ENCODE results near the gene RNF225. TPM values are rescaled to one million over a fixed set of nuclear protein-coding genes. Genes with fewer than 3 reads are reported as not detected.

Gene RNF225
- total and polyA plus RNA-seq, 2 of the 13 experiments (the other 11 are each of a cell fraction or from before 2014, with no cell fraction given) = not detected

DNA sequence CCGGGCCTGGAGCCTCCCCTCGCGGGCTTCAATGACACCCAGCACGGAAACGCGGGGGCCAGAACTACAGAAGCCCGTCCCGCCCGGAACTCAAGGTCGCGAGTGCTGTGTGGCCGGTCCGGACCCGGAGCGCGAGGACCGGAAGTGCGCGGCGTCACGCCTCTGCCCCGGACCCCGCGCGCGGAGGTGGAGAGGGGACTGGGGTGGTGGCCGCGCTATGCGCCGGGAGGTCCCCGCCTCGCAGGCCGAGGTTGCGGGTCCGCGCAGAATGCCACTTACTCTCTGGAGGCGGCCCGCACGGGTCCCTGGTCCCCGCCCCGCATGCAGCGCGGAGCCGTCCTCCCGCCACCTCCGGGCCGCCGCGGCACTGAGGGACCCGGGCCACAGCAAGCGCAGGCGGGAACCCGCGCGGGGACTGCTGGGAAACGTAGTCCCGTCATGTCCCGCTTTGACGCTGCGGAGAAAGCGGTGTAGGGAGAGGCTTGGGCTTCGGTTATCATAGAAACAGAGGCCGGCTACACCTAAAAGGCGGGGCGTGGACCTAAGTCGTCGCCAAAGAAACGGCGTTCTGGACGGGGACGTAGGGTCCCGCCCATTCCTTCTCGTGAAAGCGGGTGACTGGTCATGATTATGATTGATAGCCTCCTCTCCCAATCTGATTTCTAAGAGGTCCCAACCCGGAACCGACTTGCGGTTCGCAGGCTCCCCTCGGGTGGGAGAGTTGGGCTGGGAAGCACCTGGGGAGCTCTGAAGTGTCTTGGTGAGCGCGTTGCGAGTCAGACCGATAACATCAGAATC is 14.6 kb upstream of the RNF225 start, which contains the start of gene ZNF837 (continued):
- no peak for TF ChIP-seq ZBTB34 (CRISPR knock-in tag; IDR thresholded peaks at IDR 0.05)
- TF ChIP-seq ZNF234 (CRISPR knock-in tag; conservative IDR thresholded peaks at IDR 0.05) = no peak
- peak; percentile 89 for TF ChIP-seq ETV5 (CRISPR knock-in tag; IDR thresholded peaks at IDR 0.05; ENCODE audit: borderline replicate concordance)
- TF ChIP-seq, protein P1, sequence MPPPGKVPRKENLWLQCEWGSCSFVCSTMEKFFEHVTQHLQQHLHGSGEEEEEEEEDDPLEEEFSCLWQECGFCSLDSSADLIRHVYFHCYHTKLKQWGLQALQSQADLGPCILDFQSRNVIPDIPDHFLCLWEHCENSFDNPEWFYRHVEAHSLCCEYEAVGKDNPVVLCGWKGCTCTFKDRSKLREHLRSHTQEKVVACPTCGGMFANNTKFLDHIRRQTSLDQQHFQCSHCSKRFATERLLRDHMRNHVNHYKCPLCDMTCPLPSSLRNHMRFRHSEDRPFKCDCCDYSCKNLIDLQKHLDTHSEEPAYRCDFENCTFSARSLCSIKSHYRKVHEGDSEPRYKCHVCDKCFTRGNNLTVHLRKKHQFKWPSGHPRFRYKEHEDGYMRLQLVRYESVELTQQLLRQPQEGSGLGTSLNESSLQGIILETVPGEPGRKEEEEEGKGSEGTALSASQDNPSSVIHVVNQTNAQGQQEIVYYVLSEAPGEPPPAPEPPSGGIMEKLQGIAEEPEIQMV (CRISPR knock-in tag; IDR thresholded peaks at IDR 0.05; ENCODE audit: low read depth) = peak; percentile 83
- TF ChIP-seq FOSL2 (CRISPR knock-in tag; IDR thresholded peaks at IDR 0.05) = peak; percentile 62
- peak; percentile 56; the same call in 1 of the 2 replicates for TF ChIP-seq SMAD3 (CRISPR knock-in tag; IDR thresholded peaks at IDR 0.05)
- TF ChIP-seq ESRRA (CRISPR knock-in tag; IDR thresholded peaks at IDR 0.05; ENCODE audit: low read depth) = peak; percentile 20; the same call in 1 of the 2 replicates
- TF ChIP-seq, protein P2, sequence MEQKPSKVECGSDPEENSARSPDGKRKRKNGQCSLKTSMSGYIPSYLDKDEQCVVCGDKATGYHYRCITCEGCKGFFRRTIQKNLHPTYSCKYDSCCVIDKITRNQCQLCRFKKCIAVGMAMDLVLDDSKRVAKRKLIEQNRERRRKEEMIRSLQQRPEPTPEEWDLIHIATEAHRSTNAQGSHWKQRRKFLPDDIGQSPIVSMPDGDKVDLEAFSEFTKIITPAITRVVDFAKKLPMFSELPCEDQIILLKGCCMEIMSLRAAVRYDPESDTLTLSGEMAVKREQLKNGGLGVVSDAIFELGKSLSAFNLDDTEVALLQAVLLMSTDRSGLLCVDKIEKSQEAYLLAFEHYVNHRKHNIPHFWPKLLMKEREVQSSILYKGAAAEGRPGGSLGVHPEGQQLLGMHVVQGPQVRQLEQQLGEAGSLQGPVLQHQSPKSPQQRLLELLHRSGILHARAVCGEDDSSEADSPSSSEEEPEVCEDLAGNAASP (CRISPR knock-in tag; IDR thresholded peaks at IDR 0.05; ENCODE audit: borderline replicate concordance) = peak; percentile 73
- TF ChIP-seq ZNF331 (CRISPR knock-in tag; IDR thresholded peaks at IDR 0.05) = peak; percentile 84
- TF ChIP-seq, protein P3, sequence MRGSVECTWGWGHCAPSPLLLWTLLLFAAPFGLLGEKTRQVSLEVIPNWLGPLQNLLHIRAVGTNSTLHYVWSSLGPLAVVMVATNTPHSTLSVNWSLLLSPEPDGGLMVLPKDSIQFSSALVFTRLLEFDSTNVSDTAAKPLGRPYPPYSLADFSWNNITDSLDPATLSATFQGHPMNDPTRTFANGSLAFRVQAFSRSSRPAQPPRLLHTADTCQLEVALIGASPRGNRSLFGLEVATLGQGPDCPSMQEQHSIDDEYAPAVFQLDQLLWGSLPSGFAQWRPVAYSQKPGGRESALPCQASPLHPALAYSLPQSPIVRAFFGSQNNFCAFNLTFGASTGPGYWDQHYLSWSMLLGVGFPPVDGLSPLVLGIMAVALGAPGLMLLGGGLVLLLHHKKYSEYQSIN (CRISPR knock-in tag; IDR thresholded peaks at IDR 0.05; ENCODE audit: borderline replicate concordance) = no peak
- peak; percentile 83 for TF ChIP-seq TP53 (CRISPR knock-in tag; conservative IDR thresholded peaks at IDR 0.05)
- TF ChIP-seq SOX5 (CRISPR knock-in tag; IDR thresholded peaks at IDR 0.05; ENCODE audit: borderline replicate concordance) = peak; percentile 34
- peak; percentile 85 for TF ChIP-seq ZNF350 (CRISPR knock-in tag; IDR thresholded peaks at IDR 0.05; ENCODE audit: borderline replicate concordance, low read depth)
- peak; percentile 82; the same call in 1 of the 2 replicates for TF ChIP-seq GFI1 (CRISPR knock-in tag; IDR thresholded peaks at IDR 0.05; ENCODE audit: borderline replicate concordance)
- TF ChIP-seq PAF1 (CRISPR knock-in tag; IDR thresholded peaks at IDR 0.05) = no peak
- peak; percentile 78; the same call in 1 of the 2 replicates for TF ChIP-seq ARNT2 (CRISPR knock-in tag; IDR thresholded peaks at IDR 0.05; ENCODE audit: low read depth)
- TF ChIP-seq RBM22 (optimal IDR thresholded peaks at IDR 0.05; ENCODE audit: low read length) = peak; percentile 91
- TF ChIP-seq REPIN1 (CRISPR knock-in tag; IDR thresholded peaks at IDR 0.05; ENCODE audit: borderline replicate concordance, low read depth) = peak; percentile 74; the same call in 1 of the 2 replicates
- TF ChIP-seq ZNF570 (CRISPR knock-in tag; IDR thresholded peaks at IDR 0.05; ENCODE audit: borderline replicate concordance) = 0 out of 2 replicates have a peak, but pooled peaks have one; percentile 71
- TF ChIP-seq HNF1B (CRISPR knock-in tag; IDR thresholded peaks at IDR 0.05) = peak; percentile 70
